Measurements from ENCODE around the gene ZWILCH.

GRCh38 chr15:66587749-66588148 is 82.6 kb downstream of the ZWILCH start:
- TF ChIP-seq CTCF (IDR thresholded peaks at IDR 0.05; ENCODE audit: low read length) (no peak), EZH2 (IDR thresholded peaks at IDR 0.05; ENCODE audit: borderline replicate concordance, low read length) (no peak)

Data from OCI-LY1 (cell line).